Muscle layer of duodenum (tissue), 2 donors: ENCODE results near the gene BLOC1S6.
A peak's percentile ranks its signal among the peaks of the same experiment; 100 is the strongest.

Experiments
- H3K27ac ChIP-seq: one replicate; pipeline ENCODE4 v1.7.0; 2013; ENCODE audit warnings: mild to moderate bottlenecking, low read length
- H3K27me3 ChIP-seq: one replicate; pipeline ENCODE4 v1.7.0; 2013; ENCODE audit warnings: low read depth, mild to moderate bottlenecking, control low read depth, low read length
- H3K36me3 ChIP-seq, 2 donors: one replicate each; pipeline ENCODE4 v1.7.0; 2013; ENCODE audit warnings: low read length in 2 of 2, control low read depth in 1 of 2, mild to moderate bottlenecking in 1 of 2; ENCODE audit not compliant: insufficient read depth in 2 of 2, control insufficient read depth in 1 of 2
- H3K4me1 ChIP-seq, 2 donors: one replicate each; pipeline ENCODE4 v1.7.0; 2013; ENCODE audit warnings: low read length in 2 of 2, mild to moderate bottlenecking in 2 of 2, control low read depth in 1 of 2, moderate library complexity in 1 of 2; ENCODE audit not compliant: insufficient read depth in 2 of 2, control insufficient read depth in 1 of 2
- H3K4me3 ChIP-seq, 2 donors: one replicate each; pipeline ENCODE4 v1.7.0; 2013; ENCODE audit warnings: low read length in 2 of 2, low read depth in 1 of 2, mild to moderate bottlenecking in 1 of 2
- H3K9me3 ChIP-seq, 2 donors: one replicate each; pipeline ENCODE4 v1.7.0; 2013; ENCODE audit warnings: low read length in 2 of 2, control low read depth in 1 of 2, mild to moderate bottlenecking in 1 of 2; ENCODE audit not compliant: control insufficient read depth in 1 of 2
- donor health status: healthy.

BLOC1S6 gene

DNA sequence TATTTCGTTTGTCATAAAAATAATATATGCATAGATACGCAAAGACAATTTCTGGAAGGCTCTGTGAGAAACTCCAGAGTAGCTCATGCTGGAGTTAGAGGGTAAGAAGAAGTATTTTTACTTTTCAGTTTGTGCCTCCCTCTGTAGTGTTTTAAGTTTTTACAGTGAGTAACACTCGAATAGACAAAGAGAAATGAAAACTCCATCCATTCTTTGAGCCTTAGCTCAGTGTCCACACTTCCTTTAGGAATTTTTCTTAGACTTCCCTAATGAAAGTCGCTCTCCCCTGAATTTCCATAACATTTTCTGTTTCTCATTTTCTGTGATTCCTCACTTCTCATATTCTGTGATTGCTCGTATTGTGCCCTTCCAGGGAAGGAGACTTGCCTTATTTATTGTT, 2.1 kb downstream of the BLOC1S6 start:
- Histone ChIP-seq H3K9me3 (no peaks in the 10 kb centered on the region), H3K27ac (no peak overlapping the region), H3K4me3 (peak overlapping the region; percentile 89 to 99), H3K4me1 (peaks cover 11 to 39% of the 10 kb centered on the region in 2 donors), H3K27me3 (no peaks in the 10 kb centered on the region), H3K36me3 (peaks cover 3 to 10% of the 10 kb centered on the region in 2 donors)

DNA sequence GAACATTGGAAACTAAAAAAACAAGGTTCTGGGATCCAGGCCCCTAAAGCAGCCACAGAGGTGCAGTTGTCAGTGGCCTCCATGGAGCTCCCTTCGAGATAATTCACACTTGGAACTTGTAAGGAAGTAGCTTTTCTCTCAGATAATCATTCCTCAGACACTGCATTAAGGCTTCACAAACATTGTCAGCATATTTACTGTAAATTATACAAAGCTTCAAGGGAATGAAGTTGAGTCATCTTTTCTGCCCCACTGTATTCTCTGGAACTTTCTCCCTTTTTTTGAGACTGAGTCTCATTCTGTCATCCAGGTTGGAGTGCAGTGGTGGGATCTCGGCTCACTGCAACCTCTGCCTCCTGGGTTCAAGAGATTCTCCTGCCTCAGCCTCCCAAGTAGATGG, 7.1 kb downstream of the BLOC1S6 start:
- Histone ChIP-seq H3K36me3 (peaks cover 3 to 23% of the 10 kb centered on the region in 2 donors), H3K4me1 (peaks cover 0 to 17% of the 10 kb centered on the region in 2 donors)

DNA sequence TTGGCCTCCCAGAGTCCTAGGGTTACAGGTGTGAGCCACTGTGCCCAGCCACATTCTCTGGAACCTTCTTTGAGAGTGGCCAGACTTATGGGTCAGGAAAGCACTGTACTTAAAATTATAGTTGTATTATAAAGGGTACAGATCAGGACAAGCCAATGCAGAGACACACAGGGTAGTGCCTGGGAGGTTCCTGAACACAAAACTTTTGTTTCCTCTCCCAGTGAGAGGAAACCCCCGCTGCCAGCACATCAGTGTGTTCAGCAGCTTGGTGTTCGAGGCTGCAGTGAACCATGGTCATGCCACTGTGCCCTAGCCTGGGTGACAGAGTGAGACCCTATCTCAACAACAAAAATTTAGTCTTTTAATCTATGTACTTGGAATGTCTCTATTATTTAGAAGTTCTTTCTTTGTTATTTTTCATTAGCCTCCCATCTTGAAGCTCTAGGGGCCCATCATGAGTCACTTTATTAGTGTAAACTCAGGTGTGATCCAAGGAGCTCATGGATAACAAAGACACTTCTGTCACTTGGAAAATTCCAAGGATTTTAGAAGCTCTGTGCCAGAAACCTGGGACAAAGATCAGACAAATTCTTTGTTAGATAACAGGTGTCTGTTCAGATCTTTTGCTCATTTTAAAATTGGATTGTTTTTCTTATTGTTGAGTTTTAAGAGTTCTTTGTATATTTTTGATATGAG, 7.8 kb downstream of the BLOC1S6 start:
- H3K4me3 ChIP-seq, result no peak overlapping the region
- H3K27me3 ChIP-seq, result no peaks in the 10 kb centered on the region
- peaks cover 3 to 23% of the 10 kb centered on the region in 2 donors for H3K36me3 ChIP-seq
- no peak overlapping the region for H3K27ac ChIP-seq
- no peaks in the 10 kb centered on the region for H3K9me3 ChIP-seq
- peaks cover 0 to 10% of the 10 kb centered on the region in 2 donors for H3K4me1 ChIP-seq

More for the DNA sequence above, 7.1 kb downstream of the BLOC1S6 start:
- Histone ChIP-seq H3K27ac (no peak overlapping the region), H3K27me3 (no peaks in the 10 kb centered on the region), H3K4me3 (no peak overlapping the region), H3K9me3 (no peaks in the 10 kb centered on the region)

DNA sequence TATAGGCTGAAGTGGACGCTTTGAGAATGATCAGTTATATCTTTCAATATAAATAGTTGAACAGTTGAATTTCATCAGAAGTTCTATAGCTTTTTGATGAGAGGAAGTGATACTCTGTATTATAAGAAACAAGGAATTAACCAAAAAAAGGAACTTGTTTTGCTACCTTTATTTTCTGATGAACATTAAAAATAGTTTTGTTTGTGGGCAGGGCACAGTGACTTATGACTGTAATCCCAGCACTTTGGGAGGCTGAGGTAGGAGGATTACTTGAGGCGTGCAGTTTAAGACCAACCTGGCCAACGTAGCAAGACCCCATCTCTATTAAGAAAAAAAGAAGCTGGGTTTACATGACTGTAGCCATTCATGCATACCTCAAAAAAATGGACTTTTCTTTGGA, 16.7 kb downstream of the BLOC1S6 start:
- H3K36me3 ChIP-seq, result peaks cover 13 to 20% of the 10 kb centered on the region in 2 donors
- no peak overlapping the region for H3K27ac ChIP-seq
- no peaks in the 10 kb centered on the region for H3K27me3 ChIP-seq
- no peaks in the 10 kb centered on the region for H3K9me3 ChIP-seq
- no peaks in the 10 kb centered on the region for H3K4me1 ChIP-seq
- no peak overlapping the region for H3K4me3 ChIP-seq

DNA sequence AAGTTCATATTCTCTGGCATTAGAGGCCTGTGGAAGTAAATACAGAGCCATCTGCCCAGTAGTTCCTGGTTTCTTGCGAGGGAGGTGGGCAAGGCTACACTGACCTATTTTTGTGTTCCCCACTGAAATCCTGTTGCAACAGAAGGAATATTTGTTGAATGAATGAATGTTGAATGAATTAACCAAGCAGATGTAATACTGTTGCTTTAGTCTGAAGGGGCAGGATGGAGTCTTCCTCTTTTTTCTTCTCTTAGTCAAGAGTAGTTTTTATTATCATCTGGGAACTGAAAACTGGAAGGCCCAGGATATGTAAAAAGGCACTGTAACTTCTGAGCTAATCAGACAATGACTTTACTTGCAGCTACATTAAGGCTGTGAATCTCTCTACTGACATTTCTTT, 17.1 kb downstream of the BLOC1S6 start:
- no peaks in the 10 kb centered on the region for H3K4me1 ChIP-seq
- H3K4me3 ChIP-seq, result no peak overlapping the region
- H3K9me3 ChIP-seq, result no peaks in the 10 kb centered on the region
- H3K27ac ChIP-seq, result no peak overlapping the region
- H3K36me3 ChIP-seq, result peaks cover 13 to 20% of the 10 kb centered on the region in 2 donors
- no peaks in the 10 kb centered on the region for H3K27me3 ChIP-seq

DNA sequence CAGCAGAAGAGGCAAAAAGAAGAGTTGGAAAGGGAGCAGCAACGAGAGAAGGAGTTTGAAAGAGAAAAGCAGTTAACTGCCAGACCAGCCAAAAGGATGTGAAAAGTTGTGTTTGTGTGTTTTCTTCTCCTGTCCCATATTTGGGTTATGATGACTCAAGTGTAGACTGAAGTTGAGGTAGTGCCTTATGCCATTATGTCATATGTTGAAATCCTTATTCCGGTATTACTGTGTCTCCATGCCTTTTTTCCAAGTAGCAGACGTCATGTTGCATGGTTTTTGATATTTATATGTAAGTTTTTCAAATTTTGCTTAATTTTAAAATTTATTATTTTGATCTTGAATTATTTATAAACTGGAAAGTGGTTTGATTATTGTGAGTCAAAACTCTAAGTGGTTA, 19.2 kb downstream of the BLOC1S6 start:
- Histone ChIP-seq H3K9me3 (no peaks in the 10 kb centered on the region), H3K36me3 (peaks cover 13 to 20% of the 10 kb centered on the region in 2 donors), H3K4me1 (no peaks in the 10 kb centered on the region)

DNA sequence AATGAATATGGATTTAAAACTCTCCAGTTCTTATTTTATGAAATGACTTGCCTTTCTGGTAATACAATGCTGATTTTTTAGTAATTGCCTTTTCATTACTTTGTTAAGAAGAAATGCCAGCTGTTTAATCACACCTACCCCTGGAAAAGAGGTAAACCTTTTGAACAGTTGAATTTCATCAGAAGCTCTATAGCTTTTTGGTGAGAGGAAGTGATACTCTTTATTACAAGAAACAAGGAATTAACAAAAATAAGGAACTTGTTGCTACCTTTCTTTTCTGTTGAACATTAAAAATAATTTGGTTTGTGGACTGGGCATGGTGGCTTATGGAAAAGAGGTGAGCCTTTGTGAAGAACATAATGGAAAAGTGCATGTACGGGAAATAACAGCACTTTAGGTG, 19.7 kb downstream of the BLOC1S6 start:
- Histone ChIP-seq H3K27ac (no peak overlapping the region), H3K4me3 (no peak overlapping the region), H3K27me3 (no peaks in the 10 kb centered on the region), H3K9me3 (no peaks in the 10 kb centered on the region), H3K4me1 (no peaks in the 10 kb centered on the region), H3K36me3 (peaks cover 13 to 20% of the 10 kb centered on the region in 2 donors)

More for the DNA sequence above, 19.2 kb downstream of the BLOC1S6 start:
- Histone ChIP-seq H3K4me3 (no peak overlapping the region), H3K27ac (no peak overlapping the region), H3K27me3 (no peaks in the 10 kb centered on the region)

DNA sequence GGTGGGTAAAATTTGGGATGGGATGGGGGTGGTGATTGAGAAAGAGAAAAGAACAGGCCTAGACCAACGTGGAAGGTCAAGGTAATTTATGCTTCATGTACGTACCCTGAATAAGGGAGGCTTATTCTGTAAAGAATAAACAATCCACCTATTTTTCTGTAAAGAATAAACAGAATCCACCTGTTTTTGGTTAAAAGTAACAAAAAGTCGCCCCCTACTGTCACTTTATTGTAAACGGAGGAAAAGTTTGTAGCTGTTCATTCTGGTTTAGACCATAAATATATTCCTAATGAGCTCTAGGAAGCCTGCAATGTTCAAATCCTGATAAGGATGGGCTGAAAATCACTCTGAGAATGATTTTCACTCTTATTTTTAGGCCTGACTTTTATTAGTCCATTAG, 24.1 kb downstream of the BLOC1S6 start:
- Histone ChIP-seq H3K36me3 (peaks cover 6% of the 10 kb centered on the region in 2 donors), H3K9me3 (no peaks in the 10 kb centered on the region), H3K27me3 (no peaks in the 10 kb centered on the region), H3K4me3 (no peak overlapping the region), H3K4me1 (no peaks in the 10 kb centered on the region), H3K27ac (no peak overlapping the region)

DNA sequence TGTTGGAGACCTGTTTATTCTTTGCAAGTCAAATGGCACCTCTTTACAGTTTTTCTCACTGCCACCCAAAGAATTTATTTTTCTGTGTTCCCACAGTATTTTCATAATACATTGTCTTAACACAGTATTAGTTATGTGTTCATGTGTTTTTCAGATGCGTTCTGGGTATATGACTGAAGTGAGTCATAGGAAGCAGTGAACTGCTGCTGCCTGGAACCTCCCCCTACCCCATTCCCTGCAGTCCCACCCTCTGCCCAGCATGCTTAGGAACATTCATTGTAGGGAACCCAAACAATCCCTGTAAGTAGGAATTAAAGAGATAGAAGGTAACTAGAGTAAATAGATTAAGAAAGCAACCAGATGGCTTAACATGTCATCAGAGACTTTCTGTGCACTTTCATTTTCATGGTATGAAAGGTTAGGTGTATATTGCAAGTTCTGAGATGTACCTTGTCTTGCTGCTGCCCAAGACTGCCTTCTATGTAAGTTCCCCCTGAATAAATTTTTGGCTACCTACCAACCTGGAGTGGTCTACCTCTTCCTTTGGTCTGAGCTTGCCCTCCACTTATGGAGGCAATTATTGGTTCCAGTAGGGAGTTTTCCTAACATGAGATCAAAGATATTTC, 25.7 kb downstream of the BLOC1S6 start:
- Histone ChIP-seq H3K4me1 (no peaks in the 10 kb centered on the region), H3K27me3 (no peaks in the 10 kb centered on the region), H3K27ac (no peak overlapping the region), H3K9me3 (no peaks in the 10 kb centered on the region), H3K36me3 (no peaks in the 10 kb centered on the region), H3K4me3 (no peak overlapping the region)

DNA sequence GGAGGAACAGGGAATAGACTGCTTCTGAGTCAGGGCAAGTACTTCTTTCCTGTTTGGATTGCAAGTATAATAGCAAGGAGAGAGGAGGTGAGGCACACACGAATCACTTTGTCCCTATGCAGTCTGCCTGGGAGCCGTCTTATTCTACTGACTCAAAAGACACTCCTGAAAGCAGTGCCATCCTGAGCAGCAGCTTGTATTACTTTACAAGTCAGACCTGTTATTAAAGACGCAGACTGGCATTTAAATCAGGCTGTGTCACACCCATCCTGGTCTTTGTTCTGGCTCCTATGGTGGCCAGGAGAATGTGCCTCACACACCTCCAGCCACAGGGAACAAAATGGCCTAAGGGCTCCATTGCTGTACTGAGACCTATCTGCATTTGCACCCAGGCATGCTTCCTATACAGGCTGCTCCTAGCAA, 29.7 kb downstream of the BLOC1S6 start:
- Histone ChIP-seq H3K27me3 (no peaks in the 10 kb centered on the region), H3K36me3 (no peaks in the 10 kb centered on the region), H3K27ac (no peak overlapping the region), H3K4me3 (no peak overlapping the region), H3K9me3 (no peaks in the 10 kb centered on the region), H3K4me1 (no peaks in the 10 kb centered on the region)

DNA sequence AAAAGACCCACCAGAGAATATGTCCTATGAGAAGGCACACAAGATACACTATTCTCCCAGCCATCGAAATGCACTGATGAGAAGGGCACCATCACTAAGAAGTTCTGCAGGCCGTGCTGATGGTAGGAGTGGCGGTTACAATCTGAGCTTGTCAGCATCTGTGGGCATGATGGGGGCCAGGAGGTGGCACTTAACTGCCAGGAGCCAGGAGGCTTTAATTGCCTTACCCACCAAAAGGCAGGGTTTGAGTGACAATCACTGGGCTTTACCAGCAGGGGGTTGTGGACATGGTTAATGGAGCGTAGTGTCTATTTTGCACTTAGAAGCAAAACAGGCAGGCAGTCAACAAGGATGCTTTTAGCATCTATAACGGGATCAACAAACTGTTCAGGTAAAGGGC, 31.6 kb downstream of the BLOC1S6 start:
- no peaks in the 10 kb centered on the region for H3K36me3 ChIP-seq
- no peaks in the 10 kb centered on the region for H3K27me3 ChIP-seq
- no peaks in the 10 kb centered on the region for H3K9me3 ChIP-seq
- H3K4me1 ChIP-seq, result no peaks in the 10 kb centered on the region
- H3K4me3 ChIP-seq, result no peak overlapping the region
- no peak overlapping the region for H3K27ac ChIP-seq
